Endothelial cell (in vitro differentiated cells): ENCODE data around the gene TBC1D22B. TPM values are rescaled to one million over a fixed set of nuclear protein-coding genes. Genes with fewer than 3 reads are reported as not detected.

Source experiments
- DNase-seq: peaks from one replicate; pipeline ENCODE4 v3.0.0; 2021; ENCODE audit warnings: low spot score
- H3K27ac Mint-ChIP-seq: one replicate; pipeline ENCODE4 v1.8.0; 2021; ENCODE audit warnings: mixed read lengths, inconsistent platforms; ENCODE audit not compliant: unreplicated experiment
- H3K27me3 Mint-ChIP-seq: one replicate; pipeline ENCODE4 v1.8.0; 2021; ENCODE audit warnings: mild to moderate bottlenecking, moderate library complexity, mixed read lengths, inconsistent platforms; ENCODE audit not compliant: unreplicated experiment
- H3K36me3 Mint-ChIP-seq: one replicate; pipeline ENCODE4 v1.8.0; 2021; ENCODE audit warnings: mild to moderate bottlenecking, low read depth, mixed read lengths, inconsistent platforms; ENCODE audit not compliant: unreplicated experiment
- H3K4me1 Mint-ChIP-seq: one replicate; pipeline ENCODE4 v1.8.0; 2021; ENCODE audit warnings: mild to moderate bottlenecking, mixed read lengths, inconsistent platforms; ENCODE audit not compliant: unreplicated experiment
- H3K4me3 Mint-ChIP-seq: one replicate; pipeline ENCODE4 v1.8.0; 2021; ENCODE audit warnings: mild to moderate bottlenecking, mixed read lengths, inconsistent platforms; ENCODE audit not compliant: unreplicated experiment
- H3K9me3 Mint-ChIP-seq: one replicate; pipeline ENCODE4 v1.8.0; 2021; ENCODE audit warnings: mixed read lengths, inconsistent platforms; ENCODE audit not compliant: unreplicated experiment
- CTCF ChIP-seq: fragments of 200-600 bp; sonication (generic); IDR thresholded peaks from one replicate; pipeline ENCODE4 v1.5.0; 2021; ENCODE audit warnings: antibody characterized with exemption; ENCODE audit not compliant: unreplicated experiment
- total RNA-seq: library from RNA; stranded (reverse); fragmentation: NEBNext Ultra II Directional; extraction: Animal tissue kit (Norgen Biotek cat#: 25700); gene quantifications from one replicate; pipeline ENCODE4 v1.2.1, GENCODE V29; 2021; ENCODE audit not compliant: unreplicated experiment

Gene TBC1D22B
- total RNA-seq, 1 donor from 2014 or later, result 11.8 TPM

GRCh38 chr6:37239526-37239925, 18.0 kb upstream of the TBC1D22B start:
- no peak overlapping the region for H3K4me3 Mint-ChIP-seq
- TF ChIP-seq CTCF, result no peak
- DNase-seq, result no peak
- H3K27me3 Mint-ChIP-seq, result no peaks in the 10 kb centered on the region
- peaks cover 8% of the 10 kb centered on the region for H3K4me1 Mint-ChIP-seq
- no peak overlapping the region for H3K27ac Mint-ChIP-seq
- no peaks in the 10 kb centered on the region for H3K36me3 Mint-ChIP-seq
- H3K9me3 Mint-ChIP-seq, result no peaks in the 10 kb centered on the region

GRCh38 chr6:37239950-37240713, 17.4 kb upstream of the TBC1D22B start:
- TF ChIP-seq CTCF, result no peak
- peaks cover 8% of the 10 kb centered on the region for H3K4me1 Mint-ChIP-seq
- no peaks in the 10 kb centered on the region for H3K27me3 Mint-ChIP-seq
- no peak overlapping the region for H3K4me3 Mint-ChIP-seq
- DNase-seq, result no peak
- H3K27ac Mint-ChIP-seq, result no peak overlapping the region
- H3K36me3 Mint-ChIP-seq, result no peaks in the 10 kb centered on the region
- H3K9me3 Mint-ChIP-seq, result no peaks in the 10 kb centered on the region

GRCh38 chr6:37241131-37241530, 16.4 kb upstream of the TBC1D22B start:
- no peak overlapping the region for H3K4me3 Mint-ChIP-seq
- no peak for DNase-seq
- H3K27me3 Mint-ChIP-seq, result no peaks in the 10 kb centered on the region
- H3K27ac Mint-ChIP-seq, result no peak overlapping the region
- no peaks in the 10 kb centered on the region for H3K36me3 Mint-ChIP-seq
- no peak for TF ChIP-seq CTCF
- H3K9me3 Mint-ChIP-seq, result no peaks in the 10 kb centered on the region
- H3K4me1 Mint-ChIP-seq, result peaks cover 8% of the 10 kb centered on the region

GRCh38 chr6:37241775-37242428, 15.7 kb upstream of the TBC1D22B start:
- no peak for TF ChIP-seq CTCF

GRCh38 chr6:37242429-37243052, 15.0 kb upstream of the TBC1D22B start:
- no peaks in the 10 kb centered on the region for H3K36me3 Mint-ChIP-seq
- no peak overlapping the region for H3K27ac Mint-ChIP-seq
- no peaks in the 10 kb centered on the region for H3K27me3 Mint-ChIP-seq
- H3K9me3 Mint-ChIP-seq, result no peaks in the 10 kb centered on the region
- no peak for DNase-seq
- H3K4me1 Mint-ChIP-seq, result peaks cover 4% of the 10 kb centered on the region
- H3K4me3 Mint-ChIP-seq, result no peak overlapping the region
- no peak for TF ChIP-seq CTCF

More at GRCh38 chr6:37241775-37242428, 15.7 kb upstream of the TBC1D22B start:
- DNase-seq, result no peak
- Mint-ChIP-seq H3K27me3 (no peaks in the 10 kb centered on the region), H3K4me3 (no peak overlapping the region), H3K4me1 (peaks cover 5% of the 10 kb centered on the region), H3K27ac (no peak overlapping the region), H3K36me3 (no peaks in the 10 kb centered on the region), H3K9me3 (no peaks in the 10 kb centered on the region)
